Eye (tissue), 1 donor: ENCODE results near the gene PRODH2.

ENCODE experiments used
- DNase-seq: peaks from one replicate; pipeline ENCODE4 v3.0.0-alpha.2; 2015

Gene PRODH2

GRCh38 chr19:35755550-35756376 lies 56.9 kb downstream of the PRODH2 start:
- peak; percentile 49 for DNase-seq

- DNase-seq = no peak
Observed at GRCh38 chr19:35755131-35755549, 57.5 kb downstream of the PRODH2 start.

- DNase-seq = no peak
Observed at GRCh38 chr19:35754370-35755130, 58.1 kb downstream of the PRODH2 start.

- no peak for DNase-seq
Observed at GRCh38 chr19:35753634-35754369, 58.8 kb downstream of the PRODH2 start.

GRCh38 chr19:35752746-35753350 lies 59.8 kb downstream of the PRODH2 start:
- DNase-seq = no peak

GRCh38 chr19:35751839-35752745 lies 60.6 kb downstream of the PRODH2 start:
- no peak for DNase-seq

GRCh38 chr19:35750167-35750566 lies 62.5 kb downstream of the PRODH2 start:
- DNase-seq = no peak
